H1 (cell line): ENCODE results near the gene MATK. TPM values are rescaled to one million over a fixed set of nuclear protein-coding genes. Genes with fewer than 3 reads are reported as not detected.

ENCODE experiments used
- CTCF ChIA-PET: fragments of 300-600 bp; sonication (Branson Sonifier 250); formaldehyde crosslinking; loops from one replicate; lab custom pipeline; 2021; ENCODE audit not compliant: partially characterized antibody; lab: Charles Lee
- POLR2A ChIA-PET: fragments of 300-600 bp; sonication (Branson Sonifier 250); formaldehyde crosslinking; loops from one replicate; lab custom pipeline; 2021; ENCODE audit warnings: inconsistent platforms; ENCODE audit not compliant: partially characterized antibody; lab: Charles Lee
- DNase-seq, 2 experiments: peaks; one replicate each; pipeline versions ENCODE4 v3.0.0 to v3.0.0-alpha.2; 2010 to 2022; ENCODE audit warnings: low spot score in 2 of 2, low read depth in 1 of 2, mixed read lengths in 1 of 2
- FAIRE-seq: peaks from 2 replicates; lab custom pipeline; 2011; peaks lifted over from hg19 to GRCh38; lab: Jason Lieb, UNC
- H2AFZ ChIP-seq: 2 replicates; pipeline ENCODE4 v1.8.1; 2012; ENCODE audit warnings: low read length, inconsistent platforms
- H2AK5ac ChIP-seq: 2 replicates; pipeline ENCODE4 v1.6.1; 2013; ENCODE audit warnings: low read depth, low read length
- H2BK120ac ChIP-seq: replicated peaks from 2 replicates; pipeline ENCODE3; 2013; ENCODE audit warnings: low read depth, low read length, inconsistent platforms
- H2BK12ac ChIP-seq: 2 replicates; pipeline ENCODE4 v1.6.1; 2013; ENCODE audit warnings: low read depth, low read length
- H2BK15ac ChIP-seq: 2 replicates; pipeline ENCODE4 v1.6.1; 2013; ENCODE audit warnings: low read length
- H2BK20ac ChIP-seq: 2 replicates; pipeline ENCODE4 v1.6.1; 2013; ENCODE audit warnings: low read length
- H2BK5ac ChIP-seq: 2 replicates; pipeline ENCODE4 v1.6.1; 2013; ENCODE audit warnings: low read depth, low read length
- H3K14ac ChIP-seq: 2 replicates; pipeline ENCODE4 v1.6.1; 2013; ENCODE audit warnings: inconsistent platforms; ENCODE audit not compliant: insufficient read length
- H3K18ac ChIP-seq: 2 replicates; pipeline ENCODE4 v1.6.1; 2013; ENCODE audit warnings: low read length; ENCODE audit errors: extremely low read depth
- H3K23ac ChIP-seq: 2 replicates; pipeline ENCODE4 v1.6.1; 2013; ENCODE audit warnings: inconsistent platforms; ENCODE audit not compliant: insufficient read length
- H3K23me2 ChIP-seq: 2 replicates; pipeline ENCODE4 v1.6.1; 2013; ENCODE audit warnings: low read depth, low read length
- H3K27ac ChIP-seq: 2 replicates; pipeline ENCODE4 v1.6.1; 2011; ENCODE audit warnings: low read depth, low read length, inconsistent platforms
- H3K27me3 ChIP-seq, 4 experiments: replicated peaks in 1 of 4; 1 replicate in 1 of 4; 2 replicates in 3 of 4; pipeline versions ENCODE4 v1.6.1 to v1.8.1; 2011 to 2013; ENCODE audit warnings: low read length in 3 of 4, mild to moderate bottlenecking in 3 of 4, inconsistent platforms in 2 of 4, mixed read lengths in 2 of 4, moderate library complexity in 1 of 4; ENCODE audit not compliant: control insufficient read depth in 3 of 4, insufficient read depth in 3 of 4; ENCODE audit errors: extremely low read depth in 1 of 4
- H3K36me3 ChIP-seq, 4 experiments: 2 replicates each; pipeline versions ENCODE4 v1.6.1 to v1.8.1; 2011 to 2013; ENCODE audit warnings: mild to moderate bottlenecking in 4 of 4, low read length in 3 of 4, moderate library complexity in 2 of 4, control low read depth in 1 of 4, inconsistent platforms in 1 of 4; ENCODE audit not compliant: insufficient read depth in 4 of 4, control insufficient read depth in 2 of 4
- H3K4ac ChIP-seq: replicated peaks from 2 replicates; pipeline ENCODE3; 2013; ENCODE audit warnings: low read length, low read depth, mixed read lengths, inconsistent platforms; ENCODE audit not compliant: insufficient read length
- H3K4me1 ChIP-seq, 4 experiments: replicated peaks in 1 of 4; 1 replicate in 1 of 4; 2 replicates in 3 of 4; pipeline versions ENCODE4 v1.6.1 to v1.8.1; 2011 to 2013; ENCODE audit warnings: low read length in 3 of 4, inconsistent platforms in 2 of 4, mixed read lengths in 1 of 4; ENCODE audit not compliant: insufficient read depth in 4 of 4, control insufficient read depth in 3 of 4
- H3K4me2 ChIP-seq, 2 experiments: 2 replicates each; pipeline versions ENCODE4 v1.6.1 to v1.8.1; 2011 to 2013; ENCODE audit warnings: low read depth in 2 of 2, low read length in 2 of 2, control low read depth in 1 of 2, inconsistent platforms in 1 of 2, mild to moderate bottlenecking in 1 of 2; ENCODE audit not compliant: insufficient read depth in 1 of 2
- H3K4me3 ChIP-seq, 4 experiments: fragments of 200-600, 300-600 bp in 1 of 4; sonication (generic), shearing (Covaris generic), sonication (Bioruptor Twin) in 1 of 4; 2 replicates each; pipeline versions ENCODE4 v1.5.1 to v1.8.1; 2011 to 2016; ENCODE audit warnings: low read length in 4 of 4, low read depth in 3 of 4, control low read depth in 2 of 4, inconsistent platforms in 2 of 4, mild to moderate bottlenecking in 2 of 4, mixed read lengths in 1 of 4, moderate library complexity in 1 of 4; ENCODE audit not compliant: insufficient read depth in 2 of 4; ENCODE audit errors: extremely low read depth in 1 of 4
- H3K56ac ChIP-seq: replicated peaks from 2 replicates; pipeline ENCODE3; 2013; ENCODE audit warnings: low read depth, mild to moderate bottlenecking, mixed read lengths, low read length, inconsistent platforms; ENCODE audit not compliant: insufficient read length
- H3K79me1 ChIP-seq: 2 replicates; pipeline ENCODE4 v1.6.1; 2013; ENCODE audit warnings: low read depth, low read length, control low read depth
- H3K79me2 ChIP-seq, 2 experiments: 2 replicates each; pipeline versions ENCODE4 v1.6.1 to v1.8.1; 2012 to 2013; ENCODE audit warnings: low read length in 2 of 2, mild to moderate bottlenecking in 2 of 2, inconsistent platforms in 1 of 2; ENCODE audit not compliant: insufficient read depth in 2 of 2, control insufficient read depth in 1 of 2
- H3K9ac ChIP-seq, 4 experiments: replicated peaks in 1 of 4; 1 replicate in 1 of 4; 2 replicates in 3 of 4; pipeline versions ENCODE4 v1.6.1 to v1.8.1; 2011 to 2013; ENCODE audit warnings: low read depth in 3 of 4, low read length in 3 of 4, control low read depth in 2 of 4, mild to moderate bottlenecking in 2 of 4, moderate library complexity in 2 of 4, inconsistent platforms in 1 of 4; ENCODE audit errors: extremely low read depth in 1 of 4
- H3K9me3 ChIP-seq, 2 experiments: 2 replicates each; pipeline versions ENCODE4 v1.6.1 to v1.8.1; 2012 to 2013; ENCODE audit warnings: mild to moderate bottlenecking in 2 of 2, moderate library complexity in 2 of 2, control low read depth in 1 of 2, inconsistent platforms in 1 of 2, low read depth in 1 of 2, low read length in 1 of 2, mixed read lengths in 1 of 2; ENCODE audit not compliant: insufficient read depth in 2 of 2
- H4K20me1 ChIP-seq, 2 experiments: replicated peaks in 1 of 2; 2 replicates each; pipeline versions ENCODE3 to v1.8.1; 2011 to 2013; ENCODE audit warnings: inconsistent platforms in 2 of 2, low read length in 2 of 2, mild to moderate bottlenecking in 1 of 2; ENCODE audit not compliant: insufficient read depth in 2 of 2, control insufficient read depth in 1 of 2
- H4K5ac ChIP-seq: 2 replicates; pipeline ENCODE4 v1.6.1; 2013; ENCODE audit warnings: low read length, low read depth, mixed read lengths, inconsistent platforms; ENCODE audit not compliant: insufficient read length
- H4K8ac ChIP-seq: 2 replicates; pipeline ENCODE4 v1.8.0; 2013; ENCODE audit warnings: mild to moderate bottlenecking, moderate library complexity, low read length, inconsistent platforms; ENCODE audit not compliant: insufficient read depth; ENCODE audit errors: extremely low read depth
- H4K91ac ChIP-seq: replicated peaks from 2 replicates; pipeline ENCODE3; 2013; ENCODE audit warnings: low read length, mixed read lengths, inconsistent platforms; ENCODE audit not compliant: insufficient read length
- ASH2L ChIP-seq: fragments of 200-600, 300-600 bp; sonication (generic); IDR thresholded peaks from one replicate; pipeline ENCODE4 v1.7.1; 2017; ENCODE audit warnings: low read length
- CREB1 ChIP-seq: IDR thresholded peaks from 2 replicates; pipeline ENCODE4 v1.6.1; 2012; ENCODE audit warnings: inconsistent platforms
- HDAC2 ChIP-seq, 2 experiments: fragments of 300-600 bp in 1 of 2; sonication (generic) in 1 of 2; IDR thresholded peaks; 2 replicates each; pipeline ENCODE4 v1.6.1; 2011 to 2012; ENCODE audit warnings: low read depth in 2 of 2, low read length in 2 of 2, mild to moderate bottlenecking in 2 of 2, moderate library complexity in 2 of 2, borderline replicate concordance in 1 of 2, inconsistent platforms in 1 of 2
- KDM1A ChIP-seq: fragments of 200-600, 300-600 bp; sonication (generic); IDR thresholded peaks from 2 replicates; pipeline ENCODE4 v1.7.1; 2016; ENCODE audit warnings: mild to moderate bottlenecking, low read length, borderline replicate concordance
- RNF2 ChIP-seq: fragments of 200-900, 300-1000 bp; sonication (generic); IDR thresholded peaks from 2 replicates; pipeline ENCODE4 v1.7.1; 2016; ENCODE audit warnings: borderline replicate concordance, low read depth, mild to moderate bottlenecking, antibody characterized with exemption, low read length; ENCODE audit not compliant: poor library complexity, severe bottlenecking; ENCODE audit errors: missing control alignments
- TAF1 ChIP-seq: IDR thresholded peaks from 2 replicates; pipeline ENCODE4 v1.6.1; 2011; ENCODE audit warnings: mild to moderate bottlenecking, low read depth, low read length
- TAF7 ChIP-seq: optimal IDR thresholded peaks from 2 replicates; pipeline ENCODE3; 2011; ENCODE audit warnings: low read depth, mild to moderate bottlenecking, inconsistent platforms, low read length, moderate library complexity, borderline replicate concordance
- YY1 ChIP-seq: IDR thresholded peaks from 2 replicates; pipeline ENCODE4 v1.6.1; 2011; ENCODE audit warnings: low read depth, mild to moderate bottlenecking, low read length
- WGBS, 2 experiments: shearing (Covaris generic) in 1 of 2; methylation state at CpG; one replicate each; pipeline versions ENCODE4 v1.1.6 to v1.1.7; 2013 to 2015; ENCODE audit warnings: low lambda C conversion rate in 2 of 2, mixed read lengths in 2 of 2, inconsistent platforms in 1 of 2, low coverage in 1 of 2, missing lambda C conversion rate in 1 of 2; ENCODE audit not compliant: insufficient replicate concordance in 2 of 2, insufficient coverage in 1 of 2, insufficient read length in 1 of 2; ENCODE audit errors: extremely low coverage in 1 of 2, missing lambda C conversion rate in 1 of 2; 5-methylcytosine and 5-hydroxymethylcytosine counted together
- polyA plus RNA-seq, 7 experiments: library from polyadenylated mRNA; depleted of rRNA in 3 of 7; stranded (reverse) in 5 of 7; unstranded in 2 of 7; fragments of >200 nt in 5 of 7; fragments of 200-250 nt in 2 of 7; gene quantifications; 1 replicate in 5 of 7; 2 replicates in 1 of 7; 4 replicates in 1 of 7; pipeline versions ENCODE4 v1.2.1 to v1.2.3, GENCODE V29; 2011 to 2013; ENCODE audit warnings: missing spikeins in 2 of 7, mixed read lengths in 2 of 7
- total RNA-seq: library from RNA; stranded (reverse); fragmentation: NEBNext Ultra II Directional; extraction: Animal tissue kit (Norgen Biotek cat#: 25700); gene quantifications from 2 replicates; pipeline ENCODE4 v1.2.1, GENCODE V29; 2021
- TF ChIP-seq, protein P1 (sequence below): IDR thresholded peaks from 2 replicates; pipeline ENCODE4 v1.6.1; 2012; ENCODE audit warnings: inconsistent platforms
- TF ChIP-seq, protein P2 (sequence below): IDR thresholded peaks from 2 replicates; pipeline ENCODE4 v1.6.1; 2012; ENCODE audit warnings: low read length, inconsistent platforms

The MATK gene
- total and polyA plus RNA-seq, 2 of the 8 experiments (the other 6 are each of a cell fraction or from before 2014, with no cell fraction given) = 20.5 to 21.4 TPM

DNA sequence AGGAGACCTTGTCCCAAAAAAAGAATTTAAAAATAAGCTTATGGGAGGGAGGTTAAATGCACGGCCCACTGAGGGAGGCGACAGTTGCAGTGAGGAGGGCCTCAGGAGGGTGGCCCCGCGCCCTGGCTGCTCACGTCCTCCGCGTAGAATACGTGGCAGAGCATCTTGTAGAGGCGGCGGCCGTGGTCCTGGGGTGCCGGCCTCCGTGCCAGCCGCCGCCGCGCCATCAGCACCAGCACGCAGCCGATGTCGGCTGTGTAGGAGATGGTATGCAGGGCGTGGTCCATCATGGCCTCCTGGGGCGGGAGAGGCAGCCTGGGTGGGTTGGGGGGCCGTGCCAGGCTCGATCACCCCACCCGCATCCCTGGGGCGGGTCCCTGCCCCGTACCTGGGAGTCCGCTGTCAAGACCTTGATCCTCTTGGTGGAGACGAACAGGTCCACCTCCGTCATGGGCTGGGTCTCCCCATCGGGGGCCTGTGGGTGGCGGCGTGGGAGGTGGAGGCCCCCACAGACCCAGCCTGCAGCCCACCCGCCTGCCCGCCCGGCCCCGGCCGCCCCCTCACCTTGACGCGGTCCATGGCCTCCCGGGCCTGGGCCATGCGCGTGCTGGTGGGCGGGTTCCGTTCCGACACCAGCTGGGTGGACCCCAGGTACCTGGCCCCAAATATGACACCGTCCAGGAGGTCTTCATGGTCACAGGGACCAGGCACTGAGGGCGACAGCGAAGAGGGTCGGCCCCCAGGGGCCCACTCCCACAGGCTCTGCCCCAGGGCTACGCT lies 32.4 kb downstream of the MATK start:
- H3K27me3 ChIP-seq = no peaks in the 10 kb centered on the region
- H2BK120ac ChIP-seq = no peak overlapping the region
- H4K91ac ChIP-seq = no peak overlapping the region
- H3K56ac ChIP-seq = no peak overlapping the region
- no peak overlapping the region for H2BK20ac ChIP-seq
- H4K20me1 ChIP-seq = peaks cover 0 to 4% of the 10 kb centered on the region in 2 experiments
- no peak overlapping the region for H3K4me3 ChIP-seq
- no peak overlapping the region for H3K4me2 ChIP-seq
- 95% methylated on average over 33 of the region's 51 CpGs; no CpG with 5 or more reads in 1 of the 2 experiments for WGBS, 2 experiments
- ChIA-PET POLR2A (no interaction called here), CTCF (interaction anchor here (0.6 to 1.8 kb wide), 2 partner anchors 16 to 136 kb away, joined by 3 to 5 read pairs; no protein-coding TSS in a partner anchor)
- DNase-seq (no peak), FAIRE-seq (no peak)
- H4K5ac ChIP-seq = no peak overlapping the region
- no peak overlapping the region for H2BK5ac ChIP-seq
- H3K9me3 ChIP-seq = no peaks in the 10 kb centered on the region
- H3K4me1 ChIP-seq = no peaks in the 10 kb centered on the region
- H3K14ac ChIP-seq = no peak overlapping the region
- no peak overlapping the region for H3K9ac ChIP-seq
- no peak overlapping the region for H3K27ac ChIP-seq
- H4K8ac ChIP-seq = no peak overlapping the region
- H3K18ac ChIP-seq = no peak overlapping the region
- H3K36me3 ChIP-seq = peaks cover 0 to 23% (median 12%) of the 10 kb centered on the region in 4 experiments; a peak in 5 of 8 replicates
- no peaks in the 10 kb centered on the region for H3K79me2 ChIP-seq
- no peak overlapping the region for H2BK12ac ChIP-seq
- no peak overlapping the region for H3K23ac ChIP-seq
- no peak overlapping the region for H2AFZ ChIP-seq
- H2BK15ac ChIP-seq = no peak overlapping the region
- no peak overlapping the region for H2AK5ac ChIP-seq
- no peak overlapping the region for H3K4ac ChIP-seq
- H3K23me2 ChIP-seq = no peaks in the 10 kb centered on the region
- H3K79me1 ChIP-seq = no peaks in the 10 kb centered on the region
- no peak for TF ChIP-seq RNF2
- no peak for TF ChIP-seq KDM1A
- TF ChIP-seq CREB1 = no peak
- no peak for TF ChIP-seq TAF7
- no peak for TF ChIP-seq ASH2L
- TF ChIP-seq TAF1 = no peak
- TF ChIP-seq HDAC2 (IDR thresholded peaks at IDR 0.05; ENCODE audit: borderline replicate concordance in 1 of 2, low read depth in 2 of 2, low read length in 2 of 2) = no peak
- no peak for TF ChIP-seq YY1
- TF ChIP-seq, protein P1, sequence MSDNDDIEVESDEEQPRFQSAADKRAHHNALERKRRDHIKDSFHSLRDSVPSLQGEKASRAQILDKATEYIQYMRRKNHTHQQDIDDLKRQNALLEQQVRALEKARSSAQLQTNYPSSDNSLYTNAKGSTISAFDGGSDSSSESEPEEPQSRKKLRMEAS = no peak
- TF ChIP-seq, protein P2, sequence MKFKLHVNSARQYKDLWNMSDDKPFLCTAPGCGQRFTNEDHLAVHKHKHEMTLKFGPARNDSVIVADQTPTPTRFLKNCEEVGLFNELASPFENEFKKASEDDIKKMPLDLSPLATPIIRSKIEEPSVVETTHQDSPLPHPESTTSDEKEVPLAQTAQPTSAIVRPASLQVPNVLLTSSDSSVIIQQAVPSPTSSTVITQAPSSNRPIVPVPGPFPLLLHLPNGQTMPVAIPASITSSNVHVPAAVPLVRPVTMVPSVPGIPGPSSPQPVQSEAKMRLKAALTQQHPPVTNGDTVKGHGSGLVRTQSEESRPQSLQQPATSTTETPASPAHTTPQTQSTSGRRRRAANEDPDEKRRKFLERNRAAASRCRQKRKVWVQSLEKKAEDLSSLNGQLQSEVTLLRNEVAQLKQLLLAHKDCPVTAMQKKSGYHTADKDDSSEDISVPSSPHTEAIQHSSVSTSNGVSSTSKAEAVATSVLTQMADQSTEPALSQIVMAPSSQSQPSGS = no peak
